BJ (cell line): ENCODE data around the gene ZNF784. TPM values are rescaled to one million over a fixed set of nuclear protein-coding genes. Genes with fewer than 3 reads are reported as not detected.

ENCODE experiments used
- CTCF ChIA-PET: fragments of 350-600 bp; formaldehyde crosslinking; extraction: SDS; loops from one replicate; lab custom pipeline; 2021; ENCODE audit warnings: antibody characterized with exemption, inconsistent platforms; lab: Yijun Ruan, JAX
- POLR2A ChIA-PET: fragments of 300-600 bp; sonication (Branson Sonifier 250); formaldehyde crosslinking; extraction: SDS; loops from one replicate; lab custom pipeline; 2021; ENCODE audit warnings: antibody characterized with exemption; lab: Charles Lee
- DNase-seq: peaks from one replicate; pipeline ENCODE4 v3.0.0-alpha.2; 2011; ENCODE audit warnings: low read depth
- H3K27me3 ChIP-seq: 2 replicates; pipeline ENCODE4 v1.6.0; 2011; ENCODE audit warnings: low read length; ENCODE audit not compliant: control insufficient read depth, insufficient read depth
- H3K36me3 ChIP-seq: 2 replicates; pipeline ENCODE4 v1.5.1; 2011; ENCODE audit warnings: low read length; ENCODE audit not compliant: control insufficient read depth, insufficient read depth
- H3K4me3 ChIP-seq: 2 replicates; pipeline ENCODE4 v1.5.1; 2011; ENCODE audit warnings: low read depth, mild to moderate bottlenecking, control low read depth, low read length
- polyA plus RNA-seq: library from polyadenylated mRNA; depleted of rRNA; stranded (reverse); fragments of >200 nt; gene quantifications from 2 replicates; pipeline ENCODE4 v1.2.3, GENCODE V29; 2011
- TF ChIP-seq, protein P1 (sequence below): IDR thresholded peaks from 2 replicates; pipeline ENCODE4 v1.5.1; 2011; ENCODE audit warnings: low read depth, mild to moderate bottlenecking, control low read depth, inconsistent platforms, low read length, moderate library complexity; ENCODE audit not compliant: insufficient read depth

ZNF784 gene
- polyA plus RNA-seq, 1 experiment = 4.5 TPM

DNA sequence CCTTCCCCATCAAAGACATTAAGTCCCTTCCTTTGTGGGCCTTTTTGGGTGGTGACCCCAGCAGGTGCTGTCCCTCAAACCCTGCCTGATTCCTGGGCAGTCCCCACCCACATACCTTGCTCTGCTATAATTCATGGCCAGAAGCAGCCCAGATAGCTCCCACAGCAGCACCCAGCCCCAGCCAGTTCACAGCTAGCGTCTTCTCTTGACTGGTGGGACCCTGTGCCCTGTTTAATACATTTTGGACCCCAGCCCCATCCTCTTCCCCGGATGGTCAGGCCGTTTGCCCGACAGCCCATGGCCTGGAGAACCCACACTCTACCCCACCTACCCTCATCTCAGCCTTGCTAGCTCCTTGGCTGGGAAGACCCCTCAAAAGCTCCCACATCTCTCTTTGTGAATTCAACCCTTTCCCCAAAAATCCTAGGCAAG is 25.8 kb upstream of the ZNF784 start:
- Histone ChIP-seq H3K27me3 (no peaks in the 10 kb centered on the region), H3K36me3 (peaks cover 5% of the 10 kb centered on the region), H3K4me3 (no peak overlapping the region)
- DNase-seq = no peak
- ChIA-PET CTCF (interaction anchor here (1.7 to 2.0 kb wide), 2 partner anchors 18 to 22 kb away, joined by 4 to 6 read pairs; no protein-coding TSS in a partner anchor), POLR2A (no interaction called here)
- TF ChIP-seq, protein P1, sequence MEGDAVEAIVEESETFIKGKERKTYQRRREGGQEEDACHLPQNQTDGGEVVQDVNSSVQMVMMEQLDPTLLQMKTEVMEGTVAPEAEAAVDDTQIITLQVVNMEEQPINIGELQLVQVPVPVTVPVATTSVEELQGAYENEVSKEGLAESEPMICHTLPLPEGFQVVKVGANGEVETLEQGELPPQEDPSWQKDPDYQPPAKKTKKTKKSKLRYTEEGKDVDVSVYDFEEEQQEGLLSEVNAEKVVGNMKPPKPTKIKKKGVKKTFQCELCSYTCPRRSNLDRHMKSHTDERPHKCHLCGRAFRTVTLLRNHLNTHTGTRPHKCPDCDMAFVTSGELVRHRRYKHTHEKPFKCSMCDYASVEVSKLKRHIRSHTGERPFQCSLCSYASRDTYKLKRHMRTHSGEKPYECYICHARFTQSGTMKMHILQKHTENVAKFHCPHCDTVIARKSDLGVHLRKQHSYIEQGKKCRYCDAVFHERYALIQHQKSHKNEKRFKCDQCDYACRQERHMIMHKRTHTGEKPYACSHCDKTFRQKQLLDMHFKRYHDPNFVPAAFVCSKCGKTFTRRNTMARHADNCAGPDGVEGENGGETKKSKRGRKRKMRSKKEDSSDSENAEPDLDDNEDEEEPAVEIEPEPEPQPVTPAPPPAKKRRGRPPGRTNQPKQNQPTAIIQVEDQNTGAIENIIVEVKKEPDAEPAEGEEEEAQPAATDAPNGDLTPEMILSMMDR = no peak

DNA sequence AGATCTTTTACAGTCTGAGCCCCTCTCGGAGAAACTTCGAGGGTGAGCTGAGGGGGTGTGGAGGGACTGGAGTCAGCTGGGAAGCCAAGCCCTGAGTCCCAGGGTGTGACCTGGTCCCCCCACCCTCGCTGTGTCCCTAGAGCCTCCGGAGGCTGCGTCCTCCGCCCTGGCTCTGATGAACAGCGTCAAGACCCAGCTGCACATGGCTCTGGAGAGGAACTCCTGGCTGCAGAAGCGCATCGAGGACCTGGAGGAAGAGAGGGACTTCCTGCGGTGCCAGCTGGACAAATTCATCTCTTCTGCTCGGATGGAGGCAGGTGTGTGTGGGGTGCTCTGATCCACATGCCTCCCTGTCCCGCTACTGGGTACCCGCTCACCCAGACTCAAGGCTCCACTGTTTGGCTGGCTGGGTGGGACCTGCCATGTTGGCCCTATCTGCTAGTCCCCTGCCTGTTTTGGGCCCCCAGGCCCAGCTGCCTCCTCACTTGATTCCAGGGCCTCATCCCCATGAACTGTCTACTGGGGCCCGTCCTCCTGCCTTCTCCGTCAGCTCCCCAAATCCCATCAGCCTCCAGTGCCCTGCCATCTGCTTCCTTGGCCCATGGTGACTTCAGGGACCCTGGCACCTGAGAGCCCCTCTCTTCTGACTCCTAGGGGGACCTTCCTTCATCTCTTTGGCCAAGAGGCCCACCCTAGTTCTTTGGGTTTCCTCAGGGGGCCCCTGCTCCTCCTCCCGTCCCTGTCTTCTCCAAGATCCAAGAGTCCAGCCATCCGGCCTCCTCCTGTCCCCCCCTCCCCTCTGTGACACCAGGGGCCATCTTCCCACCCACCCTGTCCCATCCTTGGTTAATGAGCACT is 25.1 kb upstream of the ZNF784 start:
- POLR2A ChIA-PET = no interaction called here
- DNase-seq = no peak
- peak overlapping the region; percentile 86 for H3K4me3 ChIP-seq
- H3K36me3 ChIP-seq = peaks cover 7% of the 10 kb centered on the region
- TF ChIP-seq, protein P1 = no peak
- no peaks in the 10 kb centered on the region for H3K27me3 ChIP-seq
- CTCF ChIA-PET = interaction anchor here (1.7 to 2.0 kb wide), 2 partner anchors 17 to 22 kb away, joined by 4 to 6 read pairs; no protein-coding TSS in a partner anchor

DNA sequence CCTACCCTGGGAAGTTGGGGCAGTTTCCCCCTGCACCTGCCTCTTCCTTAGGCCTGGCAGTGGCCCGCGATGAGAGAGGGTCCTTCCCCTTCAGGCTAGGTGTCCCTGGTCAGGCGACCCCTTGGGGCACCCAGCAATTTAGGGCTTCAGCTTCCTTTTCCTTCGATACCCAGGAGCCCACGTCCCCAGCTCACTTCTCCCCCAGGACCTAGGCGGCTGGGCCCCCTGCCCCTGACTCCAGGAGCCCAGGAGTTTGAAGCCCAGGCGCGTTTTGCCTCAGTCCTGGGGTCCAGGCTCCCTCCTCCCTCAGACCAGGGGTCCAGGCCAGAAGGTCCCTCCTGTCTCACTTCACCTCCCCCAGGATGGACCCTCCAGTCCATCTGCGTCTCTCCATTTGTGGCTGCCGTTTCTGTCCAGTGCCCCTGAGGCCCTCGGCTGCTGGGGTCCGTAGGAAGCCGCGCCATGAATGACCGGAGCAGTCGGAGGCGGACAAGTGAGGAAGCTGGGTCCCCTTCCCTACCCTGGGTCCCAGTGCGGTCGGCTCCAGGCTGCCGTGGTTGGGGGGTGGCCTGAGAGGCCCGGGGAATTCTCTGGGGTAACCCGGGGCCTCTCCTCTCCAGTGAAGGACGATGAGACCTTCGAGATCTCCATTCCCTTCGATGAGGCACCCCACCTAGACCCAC is 24.4 kb upstream of the ZNF784 start:
- no peak for DNase-seq
- POLR2A ChIA-PET = no interaction called here
- peak overlapping the region; percentile 86 for H3K4me3 ChIP-seq
- H3K36me3 ChIP-seq = peaks cover 7% of the 10 kb centered on the region
- CTCF ChIA-PET = interaction anchor here (1.7 to 2.1 kb wide), 3 partner anchors 16 to 23 kb away, joined by 4 to 14 read pairs (median 6); no protein-coding TSS in a partner anchor
- H3K27me3 ChIP-seq = no peaks in the 10 kb centered on the region
- TF ChIP-seq, protein P1 = no peak

DNA sequence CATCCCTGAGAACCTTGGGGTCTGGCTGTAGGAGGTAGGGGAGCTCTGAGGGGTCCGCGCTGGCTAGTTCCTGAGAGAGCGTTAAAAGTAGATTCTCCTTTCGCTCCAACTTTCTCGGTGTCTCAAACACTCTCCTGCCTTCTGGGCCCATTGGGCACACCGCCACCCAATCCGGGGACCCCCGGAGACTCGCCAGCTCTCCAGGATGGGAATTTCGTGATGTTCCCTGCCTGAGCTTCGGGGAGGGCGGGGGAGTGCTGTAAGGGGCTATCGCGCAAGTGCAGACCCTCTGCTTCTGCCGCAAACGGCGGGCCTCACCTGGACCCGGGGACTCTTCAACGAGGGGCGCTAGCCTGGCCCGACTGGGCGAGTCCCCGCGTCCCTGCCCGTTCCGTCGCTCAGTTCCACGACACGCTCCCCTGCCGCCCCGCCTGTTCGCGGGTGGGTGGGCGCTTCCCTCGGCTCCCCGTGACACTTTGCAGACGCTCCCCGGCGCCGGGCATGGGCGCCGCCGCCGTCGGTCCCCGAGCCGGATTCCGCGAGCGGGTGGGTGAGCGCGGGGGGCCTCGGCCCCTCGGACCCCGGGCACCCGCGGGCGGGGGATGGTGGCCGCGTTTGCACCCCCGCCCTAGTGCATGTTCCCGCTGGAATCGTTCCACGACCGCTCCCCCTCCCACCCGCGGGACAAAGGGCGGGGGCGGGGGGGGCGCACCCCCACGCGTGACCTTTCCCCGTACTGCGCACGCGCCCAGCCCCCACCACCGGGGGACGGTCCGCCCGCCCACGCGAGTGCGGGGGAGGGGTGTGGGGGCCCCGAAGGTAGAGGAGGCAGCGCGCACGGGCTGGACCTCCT is 23.6 kb upstream of the ZNF784 start, which contains the start of gene CCDC106:
Gene CCDC106 (plus strand): TSS at position 481 of the 853 bp plus-strand sequence. CDS start 835 bp downstream, outside the sequence.
- H3K27me3 ChIP-seq = no peaks in the 10 kb centered on the region
- peak within 1 kb of the TSS; percentile 86 for H3K4me3 ChIP-seq
- DNase-seq = no peak
- CTCF ChIA-PET = interaction anchor here (0.7 to 2.1 kb wide), 4 partner anchors 15 to 180 kb away, joined by 3 to 14 read pairs (median 6); no protein-coding TSS in a partner anchor
- POLR2A ChIA-PET = interaction anchor here (1.3 kb wide), 1 partner anchor 11 kb away, joined by 4 read pairs; no protein-coding TSS in a partner anchor
- peaks cover 7% of the 10 kb centered on the region for H3K36me3 ChIP-seq
- TF ChIP-seq, protein P1 = no peak
